Eye (tissue), 1 donor: ENCODE data around the gene SAMD14.

Experiments
- DNase-seq: peaks from one replicate; pipeline ENCODE4 v3.0.0-alpha.2; 2015

Gene SAMD14

GRCh38 chr17:50094753-50095619, 35.0 kb downstream of the SAMD14 start, which contains the start of gene PDK2:
Gene PDK2 (plus strand): TSS chr17:50095351. CDS start chr17:50095436, 85 bp downstream.
- peak; percentile 98 for DNase-seq

DNA sequence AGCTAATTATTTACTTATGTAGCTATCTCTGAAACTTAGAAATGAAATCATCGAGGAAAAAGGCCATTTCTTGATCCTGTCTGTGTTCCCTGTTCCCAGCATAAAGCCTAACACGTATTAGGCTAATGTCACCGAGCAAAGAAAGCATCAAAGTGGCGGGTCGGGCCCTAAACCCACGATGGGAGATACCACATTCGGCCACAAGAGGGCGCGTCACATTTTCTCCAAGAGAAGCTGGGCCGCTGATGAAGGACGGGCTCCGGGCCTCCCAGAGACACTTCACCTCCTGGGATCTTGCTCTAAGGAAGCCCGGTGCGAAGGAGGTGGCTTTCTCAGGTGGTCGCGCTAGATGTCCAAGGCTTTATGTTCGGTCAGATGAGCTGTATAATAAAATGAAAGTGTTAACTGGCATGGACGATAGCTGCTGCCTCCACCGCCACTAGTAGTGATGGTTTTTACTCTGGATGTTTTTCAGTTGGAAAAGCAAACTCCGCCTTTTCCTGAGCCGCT, 35.7 kb downstream of the SAMD14 start:
- DNase-seq, result peak; percentile 98

- no peak for DNase-seq
Observed at GRCh38 chr17:50093807-50094206, 36.2 kb downstream of the SAMD14 start.

- DNase-seq, result no peak
Observed at GRCh38 chr17:50093246-50093645, 36.7 kb downstream of the SAMD14 start.

DNA sequence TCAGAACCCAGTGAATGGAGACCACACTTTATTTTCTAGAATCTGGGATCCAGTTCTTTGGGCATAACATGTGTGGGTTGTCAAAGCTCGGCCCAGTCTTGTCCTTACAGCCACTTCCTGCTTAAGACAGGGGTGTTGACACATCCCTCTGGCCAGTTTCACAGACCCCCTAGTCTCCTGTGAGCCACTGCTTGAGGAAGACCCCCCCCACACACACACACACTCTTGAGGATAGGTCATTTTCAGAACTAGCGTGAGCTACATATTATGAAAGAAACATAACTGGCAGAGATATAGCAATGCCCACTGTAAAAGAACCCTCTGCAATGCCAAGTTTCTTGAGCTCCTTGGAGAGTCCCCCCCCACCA, 38.1 kb downstream of the SAMD14 start:
- DNase-seq, result no peak

- DNase-seq, result no peak
Observed at GRCh38 chr17:50090971-50091917, 38.7 kb downstream of the SAMD14 start.

DNA sequence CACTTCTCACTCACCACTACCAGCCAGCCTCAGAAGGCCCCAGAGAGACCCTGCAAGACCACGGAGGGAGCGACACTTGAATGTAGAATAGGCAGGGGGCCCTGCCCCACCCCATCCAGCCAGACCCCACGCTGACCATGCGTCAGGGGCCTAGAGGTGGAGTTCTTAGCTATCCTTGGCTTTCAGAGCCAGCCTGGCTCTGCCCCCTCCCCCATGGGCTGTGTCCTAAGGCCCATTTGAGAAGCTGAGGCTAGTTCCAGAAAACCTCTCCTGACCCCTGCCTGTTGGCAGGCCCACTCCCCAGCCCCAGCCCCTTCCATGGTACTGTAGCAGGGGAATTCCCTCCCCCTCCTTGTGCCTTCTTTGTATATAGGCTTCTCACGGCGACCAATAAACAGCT, 39.9 kb downstream of the SAMD14 start:
- no peak for DNase-seq

- DNase-seq, result no peak
Observed at GRCh38 chr17:50088952-50089825, 40.8 kb downstream of the SAMD14 start.

DNA sequence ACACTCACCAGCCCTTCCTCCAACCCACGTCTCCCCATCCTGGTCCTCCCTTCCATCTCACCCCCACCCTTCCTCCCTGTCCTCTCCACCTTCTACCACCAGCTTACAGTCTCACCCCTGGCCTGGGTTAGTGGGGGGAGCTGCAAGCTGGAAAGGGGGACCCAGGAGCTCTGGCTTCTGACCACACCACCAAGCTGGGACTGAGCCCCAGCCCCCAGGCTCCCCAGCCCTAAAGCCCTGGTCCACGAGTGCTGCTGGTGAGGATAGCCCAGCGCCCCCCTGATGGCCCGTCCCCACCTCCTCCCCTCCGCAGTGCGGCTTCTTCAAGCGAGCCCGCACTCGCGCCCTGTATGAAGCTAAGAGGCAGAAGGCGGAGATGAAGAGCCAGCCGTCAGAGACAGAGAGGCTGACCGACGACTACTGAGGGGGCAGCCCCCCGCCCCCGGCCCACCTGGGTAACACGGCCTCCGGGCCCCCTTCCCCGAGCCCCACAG, 42.0 kb downstream of the SAMD14 start:
- no peak for DNase-seq

- DNase-seq, result peak; percentile 84
Observed at GRCh38 chr17:50087246-50087911, 42.6 kb downstream of the SAMD14 start.

GRCh38 chr17:50081757-50082156, 48.2 kb downstream of the SAMD14 start:
- DNase-seq, result no peak

DNA sequence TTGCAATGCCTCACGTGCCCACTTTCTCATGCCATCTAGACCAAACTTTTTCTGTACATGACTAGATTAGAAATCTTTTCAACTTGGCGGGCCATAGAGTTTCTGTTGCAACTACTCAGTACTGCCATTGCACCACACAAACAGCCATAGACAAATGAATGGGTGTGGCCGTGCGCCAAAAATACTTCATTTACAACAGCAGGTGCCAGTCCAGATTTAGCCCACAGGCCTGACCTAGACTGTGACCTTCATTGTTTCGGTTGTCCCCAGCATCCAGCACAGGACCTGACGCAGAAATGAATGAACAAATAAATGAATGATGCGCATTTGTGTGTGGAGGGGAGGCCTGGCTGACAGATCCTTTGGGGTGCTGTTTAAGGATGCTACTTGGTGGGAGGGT, 49.1 kb downstream of the SAMD14 start:
- DNase-seq, result no peak

DNA sequence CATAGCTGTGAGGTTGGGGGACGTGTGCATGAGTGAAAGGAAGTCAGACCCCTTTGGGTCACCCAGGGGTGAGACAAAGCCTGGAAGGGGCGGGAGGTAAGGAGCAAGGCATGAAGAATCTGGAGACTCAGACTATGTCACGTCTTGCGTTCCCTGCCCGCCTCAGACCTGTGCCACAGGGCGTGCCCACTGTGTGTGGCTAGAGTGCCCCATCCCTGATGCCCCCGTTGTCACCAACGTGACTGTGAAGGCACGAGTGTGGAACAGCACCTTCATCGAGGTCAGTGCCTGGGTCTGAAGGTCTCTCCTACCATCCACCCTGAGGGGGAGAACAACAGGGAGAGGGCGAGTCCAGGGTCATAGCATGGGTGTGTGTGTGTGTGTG, 49.9 kb downstream of the SAMD14 start:
- DNase-seq, result no peak

- DNase-seq, result no peak
Observed at GRCh38 chr17:50079334-50080095, 50.4 kb downstream of the SAMD14 start.

DNA sequence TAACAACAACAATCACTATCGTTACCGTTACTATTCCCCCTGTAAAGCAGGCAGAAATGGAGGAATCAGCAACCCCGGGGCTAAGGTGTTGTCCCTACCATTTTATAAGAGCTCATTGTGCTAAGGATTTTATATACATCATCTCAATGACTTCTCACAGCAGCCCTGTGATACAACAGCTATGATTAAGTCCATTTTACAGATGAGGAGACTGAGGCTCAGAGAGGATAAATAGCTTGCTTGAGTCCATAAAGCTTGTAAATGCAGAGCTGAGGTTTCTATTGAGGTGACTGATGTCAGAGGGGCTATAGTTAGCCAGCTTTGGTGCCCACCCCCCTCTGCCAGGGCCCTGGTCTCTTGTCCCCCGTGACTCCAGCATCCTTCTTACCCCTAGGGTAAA, 51.5 kb downstream of the SAMD14 start:
- DNase-seq, result no peak

- DNase-seq, result peak; percentile 80
Observed at GRCh38 chr17:50076591-50077235, 53.2 kb downstream of the SAMD14 start.

GRCh38 chr17:50076221-50076590, 53.8 kb downstream of the SAMD14 start:
- no peak for DNase-seq

DNA sequence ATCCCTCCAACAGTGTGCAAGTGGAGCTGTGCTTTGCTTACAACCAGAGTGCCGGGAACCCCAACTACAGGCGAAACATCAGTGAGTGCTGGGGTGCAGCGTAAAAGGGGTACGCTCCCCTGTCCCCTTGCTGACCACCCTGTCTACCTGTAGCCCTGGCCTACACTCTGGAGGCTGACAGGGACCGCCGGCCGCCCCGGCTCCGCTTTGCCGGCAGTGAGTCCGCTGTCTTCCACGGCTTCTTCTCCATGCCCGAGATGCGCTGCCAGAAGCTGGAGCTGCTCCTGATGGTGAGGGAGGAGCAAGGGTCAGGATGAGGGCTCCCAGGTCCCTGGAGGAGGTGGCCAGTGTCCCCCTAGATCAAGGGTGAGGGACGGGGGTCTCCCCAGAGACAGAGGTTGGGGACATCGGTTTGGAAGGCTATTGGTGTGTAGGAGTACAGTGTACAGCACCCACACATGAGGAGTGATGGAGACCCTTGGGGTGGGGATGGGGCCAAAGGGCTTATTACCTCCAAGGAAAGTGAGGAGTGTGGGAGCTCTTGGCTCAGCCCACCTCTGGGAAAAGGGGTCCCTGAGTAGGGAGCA, 54.4 kb downstream of the SAMD14 start:
- no peak for DNase-seq

GRCh38 chr17:50074227-50074626, 55.7 kb downstream of the SAMD14 start:
- DNase-seq, result no peak

- DNase-seq, result no peak
Observed at GRCh38 chr17:50072925-50073324, 57.0 kb downstream of the SAMD14 start.
